GM23248 (cell line): ENCODE results near the gene TMOD3. TPM values are rescaled to one million over a fixed set of nuclear protein-coding genes. Genes with fewer than 3 reads are reported as not detected.

Experiments
- DNase-seq: peaks from one replicate; pipeline ENCODE4 v3.0.0-alpha.2; 2015
- H2AFZ ChIP-seq: fragments of 200-600 bp; sonication (generic); 2 replicates; pipeline ENCODE4 v1.6.1; 2016; ENCODE audit warnings: antibody characterized with exemption
- H3F3A ChIP-seq: fragments of 200-600 bp; sonication (generic); 2 replicates; pipeline ENCODE4 v1.6.1; 2016; ENCODE audit warnings: mild to moderate bottlenecking, antibody characterized with exemption, mixed run types; ENCODE audit not compliant: insufficient read depth
- H3K27ac ChIP-seq: fragments of 200-600 bp; sonication (generic); 2 replicates; pipeline ENCODE4 v1.5.1; 2016; ENCODE audit warnings: mild to moderate bottlenecking
- H3K27me3 ChIP-seq: fragments of 200-600 bp; sonication (generic); replicated peaks from 2 replicates; pipeline ENCODE4 v1.6.1; 2016; ENCODE audit warnings: mild to moderate bottlenecking; ENCODE audit not compliant: insufficient read depth
- H3K36me3 ChIP-seq: fragments of 200-600 bp; sonication (generic); 2 replicates; pipeline ENCODE4 v1.6.1; 2016; ENCODE audit warnings: low read depth, mild to moderate bottlenecking
- H3K4me1 ChIP-seq: fragments of 200-600 bp; sonication (generic); 2 replicates; pipeline ENCODE4 v1.6.1; 2016; ENCODE audit warnings: mild to moderate bottlenecking; ENCODE audit not compliant: insufficient read depth
- H3K4me2 ChIP-seq: fragments of 200-600 bp; sonication (generic); one replicate; pipeline ENCODE4 v1.6.1; 2016; ENCODE audit warnings: mild to moderate bottlenecking; ENCODE audit not compliant: unreplicated experiment
- H3K4me3 ChIP-seq: fragments of 200-600 bp; sonication (generic); 2 replicates; pipeline ENCODE4 v1.5.1; 2016; ENCODE audit warnings: mild to moderate bottlenecking
- H3K79me2 ChIP-seq: fragments of 200-600 bp; sonication (generic); 2 replicates; pipeline ENCODE4 v1.6.1; 2016; ENCODE audit warnings: mild to moderate bottlenecking; ENCODE audit not compliant: insufficient read depth
- H3K9ac ChIP-seq: fragments of 200-600 bp; sonication (generic); 2 replicates; pipeline ENCODE4 v1.6.1; 2016; ENCODE audit warnings: mild to moderate bottlenecking
- H3K9me2 ChIP-seq: fragments of 200-600 bp; sonication (generic); 2 replicates; pipeline ENCODE4 v1.6.1; 2016; ENCODE audit warnings: mixed run types, mild to moderate bottlenecking, moderate library complexity; ENCODE audit not compliant: insufficient read depth
- H3K9me3 ChIP-seq: fragments of 200-600 bp; sonication (generic); one replicate; pipeline ENCODE4 v1.6.1; 2017; ENCODE audit warnings: low read depth
- H4K20me1 ChIP-seq: fragments of 200-600 bp; sonication (generic); 2 replicates; pipeline ENCODE4 v1.6.0; 2016; ENCODE audit not compliant: insufficient read depth
- EZH2 ChIP-seq: fragments of 200-600 bp; sonication (generic); IDR thresholded peaks from 2 replicates; pipeline ENCODE4 v1.6.1; 2018; ENCODE audit warnings: antibody characterized with exemption, mild to moderate bottlenecking; ENCODE audit not compliant: insufficient read depth, poor library complexity, severe bottlenecking
- EZH2phosphoT487 ChIP-seq: fragments of 200-600 bp; sonication (generic); IDR thresholded peaks from 2 replicates; pipeline ENCODE4 v1.6.1; 2018; ENCODE audit warnings: antibody characterized with exemption, moderate library complexity, mild to moderate bottlenecking, low read depth; ENCODE audit not compliant: insufficient read depth
- WGBS, 2 experiments: methylation state at CpG; one replicate each; pipeline ENCODE4 v1.1.6; 2015 to 2017; ENCODE audit warnings: low lambda C conversion rate in 2 of 2, low coverage in 1 of 2; ENCODE audit errors: missing lambda C conversion rate in 2 of 2; 5-methylcytosine and 5-hydroxymethylcytosine counted together
- in situ Hi-C: fragments of 300-500 bp; cut with MboI; formaldehyde crosslinking; loops from 2 replicates; pipeline ENCODE4 v1.15.0; 2020
- polyA plus RNA-seq: library from polyadenylated mRNA; unstranded; fragments of >200 nt; fragmentation: Nextera tagmentation; extraction: Ambion mirVana; gene quantifications from 2 replicates; pipeline ENCODE4 v1.2.1, GENCODE V29; 2016
- total RNA-seq: library from RNA; depleted of rRNA; stranded (reverse); fragments of >200 nt; shearing (Covaris generic); gene quantifications from 2 replicates; pipeline ENCODE4 v1.2.3, GENCODE V29; 2014

Gene TMOD3
- total and polyA plus RNA-seq, 2 experiments from 2014 or later, result 35.1 to 47.2 TPM

DNA sequence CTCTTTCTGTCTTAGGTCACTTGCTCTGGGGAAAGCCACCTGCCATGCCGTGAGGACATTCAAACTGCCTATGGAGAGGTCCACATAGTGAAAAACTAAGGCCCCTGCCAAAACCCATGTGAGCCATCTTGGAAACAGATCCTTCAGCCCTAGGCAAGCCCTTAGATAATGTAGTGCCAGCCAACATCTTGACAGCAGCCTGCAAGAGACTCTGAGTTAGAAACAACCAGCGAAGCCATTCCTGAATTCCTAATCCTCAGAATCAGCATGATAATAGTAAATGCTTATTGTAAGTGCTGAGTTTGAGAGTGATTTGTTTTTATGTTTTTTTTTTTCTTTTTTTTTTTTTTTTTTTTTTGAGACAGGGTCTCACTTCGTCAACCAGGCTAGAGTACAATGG lies 101.6 kb downstream of the TMOD3 start:
- H3K9ac ChIP-seq, result no peak overlapping the region
- no peaks in the 10 kb centered on the region for H3K27me3 ChIP-seq
- H3K36me3 ChIP-seq, result peaks cover 18% of the 10 kb centered on the region; the same call in 1 of the 2 replicates
- H3K79me2 ChIP-seq, result no peaks in the 10 kb centered on the region
- H3K4me3 ChIP-seq, result no peak overlapping the region
- no peak for DNase-seq
- in situ Hi-C loops, result no loop called here
- peaks cover 23% of the 10 kb centered on the region; the same call in 1 of the 2 replicates for H3F3A ChIP-seq
- WGBS, 2 experiments, result 98 to 100% methylated on average over 3 of the region's 3 CpGs
- H3K4me1 ChIP-seq, result no peaks in the 10 kb centered on the region; the same call in 1 of the 2 replicates
- no peaks in the 10 kb centered on the region for H4K20me1 ChIP-seq
- H3K9me2 ChIP-seq, result no peaks in the 10 kb centered on the region
- H3K4me2 ChIP-seq, result no peak overlapping the region
- no peak overlapping the region for H2AFZ ChIP-seq
- no peak overlapping the region for H3K27ac ChIP-seq
- no peak for TF ChIP-seq EZH2phosphoT487
- no peak for TF ChIP-seq EZH2
- no peaks in the 10 kb centered on the region for H3K9me3 ChIP-seq

GRCh38 chr15:51931638-51932037 lies 102.2 kb downstream of the TMOD3 start:
- DNase-seq, result peak; percentile 71
- no peak overlapping the region for H3K9ac ChIP-seq
- no peaks in the 10 kb centered on the region for H4K20me1 ChIP-seq
- no peak for TF ChIP-seq EZH2phosphoT487
- TF ChIP-seq EZH2, result no peak
- no peaks in the 10 kb centered on the region for H3K9me3 ChIP-seq
- no peaks in the 10 kb centered on the region for H3K27me3 ChIP-seq
- H3K27ac ChIP-seq, result no peak overlapping the region
- no peak overlapping the region for H3K4me3 ChIP-seq
- H3K9me2 ChIP-seq, result no peaks in the 10 kb centered on the region
- H3K4me1 ChIP-seq, result no peaks in the 10 kb centered on the region; the same call in 1 of the 2 replicates
- H3K79me2 ChIP-seq, result no peaks in the 10 kb centered on the region
- H3K36me3 ChIP-seq, result peaks cover 13% of the 10 kb centered on the region; the same call in 1 of the 2 replicates
- H2AFZ ChIP-seq, result no peak overlapping the region
- H3K4me2 ChIP-seq, result no peak overlapping the region
- WGBS, 2 experiments, result 92 to 96% methylated on average over 4 of the region's 4 CpGs
- in situ Hi-C loops, result no loop called here
- peaks cover 22% of the 10 kb centered on the region; the same call in 1 of the 2 replicates for H3F3A ChIP-seq

- H3K4me2 ChIP-seq, result no peak overlapping the region
- WGBS, 2 experiments, result 57 to 74% methylated on average over 1 of the region's 1 CpG
- H4K20me1 ChIP-seq, result no peaks in the 10 kb centered on the region
- H2AFZ ChIP-seq, result no peak overlapping the region
- DNase-seq, result peak; percentile 4
- no peak overlapping the region for H3K4me3 ChIP-seq
- no peak overlapping the region for H3K27ac ChIP-seq
- no peaks in the 10 kb centered on the region for H3K79me2 ChIP-seq
- no peak overlapping the region for H3K9ac ChIP-seq
- no peaks in the 10 kb centered on the region for H3K9me3 ChIP-seq
- no peaks in the 10 kb centered on the region; the same call in 1 of the 2 replicates for H3K4me1 ChIP-seq
- peaks cover 19% of the 10 kb centered on the region; the same call in 1 of the 2 replicates for H3F3A ChIP-seq
- H3K27me3 ChIP-seq, result no peaks in the 10 kb centered on the region
- TF ChIP-seq EZH2phosphoT487 (no peak), EZH2 (no peak)
- no peaks in the 10 kb centered on the region for H3K9me2 ChIP-seq
- in situ Hi-C loops, result no loop called here
- H3K36me3 ChIP-seq, result peaks cover 13% of the 10 kb centered on the region; the same call in 1 of the 2 replicates
Measured at GRCh38 chr15:51932161-51932560, 102.7 kb downstream of the TMOD3 start.

DNA sequence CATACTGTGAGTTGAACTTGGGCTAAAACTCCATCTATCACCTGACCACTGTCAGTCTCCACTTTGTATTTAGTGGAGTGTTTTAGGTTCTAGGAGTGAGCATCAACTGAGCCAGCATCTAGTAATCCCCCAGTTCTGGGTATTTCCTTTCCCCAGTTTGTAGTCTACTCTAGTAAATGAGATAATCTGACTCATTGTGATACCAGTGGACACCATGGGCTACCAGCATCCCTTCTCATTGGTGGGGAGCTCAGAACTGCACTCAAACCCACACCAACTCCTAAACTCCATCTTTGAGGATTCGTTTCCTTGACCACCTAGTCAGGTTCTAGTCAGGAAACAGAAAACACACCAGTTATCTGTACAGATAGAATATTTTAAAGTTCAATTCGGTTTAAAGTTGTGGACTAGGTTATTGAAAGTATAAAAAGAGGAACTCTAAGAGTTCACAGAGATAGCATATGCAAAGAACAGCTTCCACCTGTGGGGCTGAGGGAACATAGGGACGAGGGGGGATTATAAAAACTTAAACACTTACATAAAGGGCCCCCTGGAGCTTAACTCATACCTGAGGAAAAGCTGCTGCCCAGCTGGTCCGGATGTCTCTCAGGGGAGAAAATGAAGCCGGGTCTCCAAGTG lies 106.1 kb downstream of the TMOD3 start:
- Histone ChIP-seq H3K4me2 (no peak overlapping the region), H2AFZ (no peak overlapping the region), H3K9me3 (no peaks in the 10 kb centered on the region), H3K9ac (no peak overlapping the region), H3K36me3 (no peaks in the 10 kb centered on the region; the same call in 1 of the 2 replicates), H3K4me1 (no peaks in the 10 kb centered on the region; the same call in 1 of the 2 replicates), H3K4me3 (no peak overlapping the region), H3K27me3 (no peaks in the 10 kb centered on the region), H3K9me2 (no peaks in the 10 kb centered on the region), H3F3A (peaks cover 16% of the 10 kb centered on the region; the same call in 1 of the 2 replicates), H3K79me2 (peaks cover 7% of the 10 kb centered on the region; the same call in 1 of the 2 replicates), H3K27ac (no peak overlapping the region), H4K20me1 (no peaks in the 10 kb centered on the region)
- no peak for DNase-seq
- TF ChIP-seq EZH2phosphoT487, result no peak
- no peak for TF ChIP-seq EZH2
- in situ Hi-C loops, result no loop called here
- 51 to 59% methylated on average over 5 of the region's 5 CpGs for WGBS, 2 experiments
